Transverse colon (tissue), 4 donors: ENCODE data around the gene SAPCD2. TPM values are rescaled to one million over a fixed set of nuclear protein-coding genes. Genes with fewer than 3 reads are reported as not detected.

Experiments used
- DNase-seq: peaks from one replicate; pipeline ENCODE4 v3.0.0-alpha.2; 2019
- H3K27ac ChIP-seq, 4 donors: fragments of 200-600 bp; sonication (generic); 2 replicates each; pipeline ENCODE4 v1.5.1; 2016 to 2018; ENCODE audit warnings: inconsistent platforms in 4 of 4
- H3K27me3 ChIP-seq: fragments of 200-600 bp; sonication (generic); 2 replicates; pipeline ENCODE4 v1.5.1; 2017; ENCODE audit warnings: inconsistent platforms
- H3K36me3 ChIP-seq, 4 donors: fragments of 200-600 bp; sonication (generic); 2 replicates each; pipeline ENCODE4 v1.5.1; 2017 to 2019; ENCODE audit warnings: inconsistent platforms in 4 of 4
- H3K4me1 ChIP-seq, 4 donors: fragments of 200-600 bp; sonication (generic); 2 replicates each; pipeline ENCODE4 v1.5.1; 2017 to 2020; ENCODE audit warnings: inconsistent platforms in 4 of 4
- H3K4me3 ChIP-seq, 4 donors: fragments of 200-600 bp; sonication (generic); 1 replicate in 1 of 4; 2 replicates in 3 of 4; pipeline versions ENCODE4 v1.5.1 to v1.6.1; 2017 to 2019; ENCODE audit warnings: inconsistent platforms in 4 of 4
- H3K9me3 ChIP-seq, 2 donors: fragments of 200-600 bp; sonication (generic); 2 replicates each; pipeline ENCODE4 v1.5.1; 2017 to 2019; ENCODE audit warnings: inconsistent platforms in 2 of 2
- CTCF ChIP-seq, 5 experiments: fragments of 200-600 bp in 3 of 5; fragments of 450-650 bp in 2 of 5; sonication (generic) in 3 of 5; IDR thresholded peaks; 1 replicate in 2 of 5; 2 replicates in 3 of 5; pipeline ENCODE4 v1.5.1; 2016 to 2017; ENCODE audit warnings: antibody characterized with exemption in 5 of 5, inconsistent platforms in 3 of 5, mild to moderate bottlenecking in 2 of 5, moderate library complexity in 1 of 5
- EP300 ChIP-seq: sonication (generic); formaldehyde crosslinking; IDR thresholded peaks from one replicate; pipeline ENCODE4 v1.6.1; 2017; ENCODE audit warnings: antibody characterized with exemption, low read depth
- POLR2A ChIP-seq: fragments of 450-650 bp; IDR thresholded peaks from one replicate; pipeline ENCODE4 v1.6.1; 2016; ENCODE audit warnings: antibody characterized with exemption, mild to moderate bottlenecking, moderate library complexity
- POLR2AphosphoS5 ChIP-seq, 3 donors: sonication (generic); formaldehyde crosslinking; IDR thresholded peaks; one replicate each; pipeline ENCODE4 v1.6.1; 2016; ENCODE audit warnings: antibody characterized with exemption in 3 of 3
- WGBS, 2 donors: methylation state at CpG; one replicate each; pipeline ENCODE4 v1.1.5; 2018; ENCODE audit warnings: low coverage in 1 of 2; 5-methylcytosine and 5-hydroxymethylcytosine counted together
- in situ Hi-C, 4 donors: fragments of 200-750 bp; cut with MboI; loops; one replicate each; pipeline versions ENCODE4 v1.15.0 to v1.15.1; 2017; ENCODE audit warnings: low sequenced_read_pairs in 3 of 4, low pct_ligation_motif_present in 1 of 4, low pct_unique_long_range_greater_than_20kb in 1 of 4
- intact Hi-C: fragments of 100-400 bp; cut with DNase I; formaldehyde crosslinking; loops from one replicate; pipeline ENCODE4 v1.15.1; 2023; ENCODE audit warnings: low total_unique reads
- total RNA-seq, 4 donors: library from RNA; depleted of rRNA; stranded (reverse); fragments of >200 nt; gene quantifications; one replicate each; pipeline ENCODE4 v1.1.0, GENCODE V29; 2016

The SAPCD2 gene
- total RNA-seq, 4 donors from 2014 or later = 0.37 to 37.2 (median 3.3) TPM

- TF ChIP-seq CTCF (IDR thresholded peaks at IDR 0.05) = no peak
- TF ChIP-seq POLR2A = no peak
- no peak for TF ChIP-seq POLR2AphosphoS5 (IDR thresholded peaks at IDR 0.05)
- no peak for TF ChIP-seq EP300
- H3K9me3 ChIP-seq = no peaks in the 10 kb centered on the region
Observed at GRCh38 chr9:137015976-137016375, 54.4 kb downstream of the SAPCD2 start.

DNA sequence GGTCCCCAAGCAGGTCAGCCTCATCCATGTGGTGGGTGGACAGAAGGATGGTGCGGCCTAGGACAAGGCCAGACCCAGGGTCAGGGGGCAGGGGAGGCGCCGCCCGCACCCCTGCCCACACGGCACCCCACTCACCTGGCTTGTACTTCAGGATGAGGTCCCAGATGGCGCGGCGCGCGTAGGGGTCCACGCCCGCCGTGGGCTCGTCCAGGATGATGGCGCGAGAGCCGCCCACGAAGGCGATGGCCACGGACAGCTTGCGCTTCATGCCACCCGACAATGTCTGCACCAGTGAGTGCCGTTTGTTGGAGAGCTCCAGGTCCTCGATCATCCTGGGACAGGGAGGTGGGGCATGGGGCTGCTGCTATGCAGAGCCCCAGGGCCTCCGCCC lies 54.8 kb downstream of the SAPCD2 start:
- intact Hi-C loops = no loop called here
- H3K27ac ChIP-seq = no peak overlapping the region
- in situ Hi-C loops = no loop called here
- H3K36me3 ChIP-seq = no peaks in the 10 kb centered on the region
- DNase-seq = no peak
- H3K9me3 ChIP-seq = no peaks in the 10 kb centered on the region
- H3K4me1 ChIP-seq = no peaks in the 10 kb centered on the region
- no peaks in the 10 kb centered on the region for H3K27me3 ChIP-seq
- no peak overlapping the region for H3K4me3 ChIP-seq
- no peak for TF ChIP-seq CTCF (IDR thresholded peaks at IDR 0.05)
- no peak for TF ChIP-seq POLR2AphosphoS5 (IDR thresholded peaks at IDR 0.05)
- no peak for TF ChIP-seq POLR2A
- TF ChIP-seq EP300 = no peak
- 98% methylated on average over 24 of the region's 25 CpGs; no CpG with 5 or more reads in 1 of the 2 donors for WGBS, 2 donors

More at GRCh38 chr9:137015976-137016375, 54.4 kb downstream of the SAPCD2 start:
- H3K4me1 ChIP-seq = no peaks in the 10 kb centered on the region
- no peak overlapping the region for H3K4me3 ChIP-seq
- WGBS, 2 donors = 100% methylated on average over 6 of the region's 21 CpGs; no CpG with 5 or more reads in 1 of the 2 donors
- intact Hi-C loops = no loop called here
- in situ Hi-C loops = no loop called here
- DNase-seq = no peak
- no peak overlapping the region for H3K27ac ChIP-seq
- no peaks in the 10 kb centered on the region for H3K27me3 ChIP-seq
- H3K36me3 ChIP-seq = no peaks in the 10 kb centered on the region

DNA sequence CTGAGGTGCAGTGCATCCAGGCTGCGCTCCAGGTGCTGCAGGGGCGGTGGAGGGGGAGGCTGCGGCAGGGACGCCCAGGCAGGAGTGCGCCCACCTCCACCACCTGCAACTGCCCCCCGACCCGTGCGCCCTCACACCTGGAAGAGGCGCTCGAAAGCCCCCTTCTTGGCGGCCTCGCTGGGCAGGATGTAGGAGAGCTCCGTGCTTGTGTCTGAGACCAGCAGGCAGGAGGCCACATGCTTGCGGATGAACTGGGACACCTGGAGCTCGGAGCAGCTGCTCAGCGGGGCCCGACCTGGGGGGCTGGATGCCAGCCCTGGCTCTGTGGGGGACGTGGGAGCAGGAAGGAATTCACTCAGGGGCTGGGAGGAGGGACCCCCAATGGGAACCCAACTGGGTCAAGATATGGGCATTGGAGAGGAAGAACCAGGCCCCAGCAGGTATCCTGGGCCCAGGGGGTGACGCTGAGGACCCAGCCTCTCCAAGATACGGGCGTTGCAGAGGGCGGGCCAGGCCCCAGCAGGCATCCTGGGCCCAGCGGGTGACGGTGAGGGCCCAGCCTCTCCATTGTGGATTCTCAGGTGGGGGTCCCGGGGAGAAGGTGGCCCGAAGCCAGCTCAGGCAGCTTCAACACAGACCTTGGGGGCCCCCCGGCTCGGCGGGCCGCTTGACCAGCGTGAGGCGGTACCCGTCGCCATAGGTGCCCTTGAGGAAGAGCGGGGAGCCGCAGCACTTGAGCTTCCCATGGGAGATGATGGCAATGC lies 55.4 kb downstream of the SAPCD2 start:
- in situ Hi-C loops (no loop called here), intact Hi-C loops (no loop called here)
- Histone ChIP-seq H3K9me3 (no peaks in the 10 kb centered on the region), H3K27me3 (no peaks in the 10 kb centered on the region), H3K27ac (no peak overlapping the region), H3K36me3 (no peaks in the 10 kb centered on the region), H3K4me1 (no peaks in the 10 kb centered on the region), H3K4me3 (no peak overlapping the region)
- WGBS, 2 donors = 95% methylated on average over 35 of the region's 36 CpGs; no CpG with 5 or more reads in 1 of the 2 donors
- TF ChIP-seq CTCF (IDR thresholded peaks at IDR 0.05) = no peak
- no peak for TF ChIP-seq POLR2A
- TF ChIP-seq POLR2AphosphoS5 (IDR thresholded peaks at IDR 0.05) = no peak
- TF ChIP-seq EP300 = no peak
- no peak for DNase-seq

- 89% methylated on average over 23 of the region's 23 CpGs; no CpG with 5 or more reads in 1 of the 2 donors for whole genome bisulfite sequencing, 2 donors
- no peaks in the 10 kb centered on the region for H3K27me3 ChIP-seq
- H3K36me3 ChIP-seq = no peaks in the 10 kb centered on the region
- in situ Hi-C loops = no loop called here
- intact Hi-C loops = no loop called here
- DNase-seq = no peak
- no peak overlapping the region for H3K4me3 ChIP-seq
- no peaks in the 10 kb centered on the region for H3K9me3 ChIP-seq
- TF ChIP-seq POLR2AphosphoS5 (IDR thresholded peaks at IDR 0.05) (no peak), POLR2A (no peak), EP300 (no peak), CTCF (IDR thresholded peaks at IDR 0.05) (no peak)
- H3K4me1 ChIP-seq = no peaks in the 10 kb centered on the region
- H3K27ac ChIP-seq = no peak overlapping the region
Observed at GRCh38 chr9:137014166-137014565, 56.2 kb downstream of the SAPCD2 start.
